DND-41 (cell line): ENCODE results near the gene EIF4EBP3.

Experiments used
- ATAC-seq: fragments of 200-7000 bp; cut with Tn5 transposase; 3 replicates; pipeline ENCODE4 v1.9.1; 2021; ENCODE audit warnings: low read depth; ENCODE audit not compliant: insufficient read depth
- DNase-seq: peaks from one replicate; pipeline ENCODE4 v3.0.0-alpha.2; 2020
- H2AFZ ChIP-seq: 2 replicates; pipeline ENCODE4 v1.6.0; 2012; ENCODE audit warnings: low read depth, low read length
- H3K27ac ChIP-seq: 2 replicates; pipeline ENCODE4 v1.5.1; 2012; ENCODE audit warnings: low read length, inconsistent platforms
- H3K27me3 ChIP-seq: fragments of 200-600 bp; sonication (generic); 2 replicates; pipeline ENCODE4 v1.6.0; 2012; ENCODE audit warnings: low read length, mild to moderate bottlenecking, inconsistent platforms; ENCODE audit not compliant: insufficient read depth, poor library complexity
- H3K36me3 ChIP-seq: 2 replicates; pipeline ENCODE4 v1.5.1; 2012; ENCODE audit warnings: low read length, inconsistent platforms; ENCODE audit not compliant: insufficient read depth
- H3K4me1 ChIP-seq: 2 replicates; pipeline ENCODE4 v1.5.1; 2012; ENCODE audit warnings: mild to moderate bottlenecking, low read length; ENCODE audit not compliant: insufficient read depth
- H3K4me2 ChIP-seq: 2 replicates; pipeline ENCODE4 v1.6.0; 2012; ENCODE audit warnings: mild to moderate bottlenecking, moderate library complexity, low read length, inconsistent platforms; ENCODE audit not compliant: insufficient read depth
- H3K4me3 ChIP-seq, 2 experiments: fragments of 200-600 bp in 1 of 2; shearing (Covaris generic) in 1 of 2; 2 replicates each; pipeline ENCODE4 v1.5.1; 2012 to 2016; ENCODE audit warnings: inconsistent platforms in 2 of 2, low read length in 2 of 2, mild to moderate bottlenecking in 2 of 2, low read depth in 1 of 2, moderate library complexity in 1 of 2
- H3K79me2 ChIP-seq: 2 replicates; pipeline ENCODE4 v1.6.0; 2012; ENCODE audit warnings: low read length, inconsistent platforms; ENCODE audit not compliant: insufficient read depth
- H3K9ac ChIP-seq: 2 replicates; pipeline ENCODE4 v1.6.0; 2012; ENCODE audit warnings: low read depth, mild to moderate bottlenecking, inconsistent platforms, low read length, moderate library complexity
- H3K9me3 ChIP-seq: 2 replicates; pipeline ENCODE4 v1.5.1; 2012; ENCODE audit warnings: low read length, moderate library complexity, mild to moderate bottlenecking, inconsistent platforms; ENCODE audit not compliant: insufficient read depth, severe bottlenecking
- H4K20me1 ChIP-seq: 2 replicates; pipeline ENCODE4 v1.6.0; 2012; ENCODE audit warnings: low read length; ENCODE audit not compliant: insufficient read depth
- EZH2 ChIP-seq: IDR thresholded peaks from 3 replicates; pipeline ENCODE4 v1.6.1; 2012; ENCODE audit warnings: borderline replicate concordance, low read depth, mild to moderate bottlenecking, moderate library complexity, low read length, inconsistent platforms; ENCODE audit not compliant: severe bottlenecking
- TF ChIP-seq, protein P1 (sequence below): IDR thresholded peaks from 2 replicates; pipeline ENCODE4 v1.5.1; 2012; ENCODE audit warnings: borderline replicate concordance, low read length, moderate library complexity, mild to moderate bottlenecking; ENCODE audit not compliant: poor library complexity, severe bottlenecking; ENCODE audit errors: extremely low read depth

The EIF4EBP3 gene

DNA sequence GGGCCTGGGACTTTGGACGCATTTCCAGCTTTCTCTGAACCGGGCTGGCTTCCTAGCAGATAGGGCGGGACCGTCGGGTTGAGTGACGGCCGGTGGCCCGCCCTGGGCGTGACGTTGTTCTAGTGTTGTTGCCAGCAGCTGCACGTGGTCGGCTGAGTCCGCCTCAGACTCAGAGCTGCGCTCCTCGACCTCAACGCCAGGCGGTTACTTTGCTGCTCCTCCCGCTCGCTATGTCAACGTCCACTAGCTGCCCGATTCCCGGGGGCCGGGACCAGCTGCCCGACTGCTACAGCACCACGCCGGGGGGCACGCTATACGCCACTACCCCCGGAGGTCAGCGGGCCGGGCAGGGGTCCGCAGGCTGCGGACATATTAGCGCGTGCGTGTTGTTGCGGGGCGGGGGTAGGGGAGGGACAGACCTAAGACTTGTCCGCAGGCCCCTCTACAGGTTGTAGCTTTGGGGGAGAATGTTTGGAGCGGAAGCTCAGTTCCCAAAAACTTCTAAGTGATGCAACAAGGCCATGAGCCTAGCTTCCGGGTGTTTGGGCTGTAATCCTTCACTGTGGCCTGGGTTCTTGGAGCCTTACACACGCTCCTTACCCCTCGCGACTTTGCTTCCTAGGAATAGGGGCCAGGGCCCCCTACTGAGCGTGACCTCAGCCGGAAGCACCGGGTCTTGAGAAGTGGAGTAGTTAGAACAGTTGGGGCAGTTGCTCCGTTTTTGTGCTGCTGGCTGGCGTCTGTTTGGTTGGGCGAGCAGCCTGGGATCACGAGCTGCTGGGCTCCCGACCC is at the start of gene EIF4EBP3:
EIF4EBP3 (plus strand) TSS at position 155 of the 792 bp plus-strand sequence; CDS start at position 231, 76 bp downstream.
- Histone ChIP-seq H3K4me2 (peak within 1 kb of the TSS; percentile 68), H2AFZ (peak within 1 kb of the TSS; percentile 63)
- ATAC-seq: peak; percentile 86

DNA sequence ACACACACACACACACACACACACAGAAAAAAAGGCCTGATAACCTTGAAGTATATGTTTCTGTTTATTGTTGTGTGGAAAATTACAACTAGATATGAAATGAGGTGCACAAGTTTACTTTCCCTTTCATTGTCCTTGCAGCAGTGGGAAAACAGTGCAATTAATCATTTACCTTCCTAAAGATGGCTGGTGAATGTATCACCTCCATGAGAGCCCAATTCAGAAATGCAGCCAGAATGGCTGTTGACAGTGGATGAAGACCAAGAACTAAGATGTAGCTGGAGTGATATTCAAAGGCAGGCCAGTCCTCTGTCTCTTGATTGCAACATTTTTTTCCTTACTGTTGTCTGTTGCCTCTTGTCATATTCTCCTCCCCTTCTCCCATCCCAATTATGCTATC is 49.6 kb upstream of the EIF4EBP3 start:
- Histone ChIP-seq H3K4me2 (no peak overlapping the region), H3K27me3 (no peaks in the 10 kb centered on the region), H3K27ac (no peak overlapping the region), H3K79me2 (0 out of 2 replicates have a peak, but pooled peaks cover 2% of the 10 kb centered on the region), H3K9me3 (no peaks in the 10 kb centered on the region), H3K36me3 (peaks cover 55% of the 10 kb centered on the region), H2AFZ (no peak overlapping the region), H3K4me1 (no peaks in the 10 kb centered on the region), H3K9ac (no peak overlapping the region), H4K20me1 (no peaks in the 10 kb centered on the region), H3K4me3 (no peak overlapping the region)
- TF ChIP-seq EZH2: no peak
- TF ChIP-seq, protein P1, sequence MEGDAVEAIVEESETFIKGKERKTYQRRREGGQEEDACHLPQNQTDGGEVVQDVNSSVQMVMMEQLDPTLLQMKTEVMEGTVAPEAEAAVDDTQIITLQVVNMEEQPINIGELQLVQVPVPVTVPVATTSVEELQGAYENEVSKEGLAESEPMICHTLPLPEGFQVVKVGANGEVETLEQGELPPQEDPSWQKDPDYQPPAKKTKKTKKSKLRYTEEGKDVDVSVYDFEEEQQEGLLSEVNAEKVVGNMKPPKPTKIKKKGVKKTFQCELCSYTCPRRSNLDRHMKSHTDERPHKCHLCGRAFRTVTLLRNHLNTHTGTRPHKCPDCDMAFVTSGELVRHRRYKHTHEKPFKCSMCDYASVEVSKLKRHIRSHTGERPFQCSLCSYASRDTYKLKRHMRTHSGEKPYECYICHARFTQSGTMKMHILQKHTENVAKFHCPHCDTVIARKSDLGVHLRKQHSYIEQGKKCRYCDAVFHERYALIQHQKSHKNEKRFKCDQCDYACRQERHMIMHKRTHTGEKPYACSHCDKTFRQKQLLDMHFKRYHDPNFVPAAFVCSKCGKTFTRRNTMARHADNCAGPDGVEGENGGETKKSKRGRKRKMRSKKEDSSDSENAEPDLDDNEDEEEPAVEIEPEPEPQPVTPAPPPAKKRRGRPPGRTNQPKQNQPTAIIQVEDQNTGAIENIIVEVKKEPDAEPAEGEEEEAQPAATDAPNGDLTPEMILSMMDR: no peak
- DNase-seq: no peak
- ATAC-seq: no peak

More for the DNA sequence above, at the start of gene EIF4EBP3:
- H3K27me3 ChIP-seq: no peaks in the 10 kb centered on the region
- H3K4me3 ChIP-seq: peak within 1 kb of the TSS; percentile 9 to 57; a peak in 3 of 4 replicates
- H3K27ac ChIP-seq: peak within 1 kb of the TSS; percentile 83
- peak; percentile 82 for DNase-seq
- H3K9me3 ChIP-seq: no peaks in the 10 kb centered on the region
- H3K79me2 ChIP-seq: peaks cover 13% of the 10 kb centered on the region
- TF ChIP-seq, protein P1: peak; percentile 51
- TF ChIP-seq EZH2: no peak
- H4K20me1 ChIP-seq: peaks cover 8% of the 10 kb centered on the region; the same call in 1 of the 2 replicates
- peaks cover 59% of the 10 kb centered on the region for H3K36me3 ChIP-seq
- H3K9ac ChIP-seq: peak within 1 kb of the TSS; percentile 74
- peaks cover 33% of the 10 kb centered on the region for H3K4me1 ChIP-seq

DNA sequence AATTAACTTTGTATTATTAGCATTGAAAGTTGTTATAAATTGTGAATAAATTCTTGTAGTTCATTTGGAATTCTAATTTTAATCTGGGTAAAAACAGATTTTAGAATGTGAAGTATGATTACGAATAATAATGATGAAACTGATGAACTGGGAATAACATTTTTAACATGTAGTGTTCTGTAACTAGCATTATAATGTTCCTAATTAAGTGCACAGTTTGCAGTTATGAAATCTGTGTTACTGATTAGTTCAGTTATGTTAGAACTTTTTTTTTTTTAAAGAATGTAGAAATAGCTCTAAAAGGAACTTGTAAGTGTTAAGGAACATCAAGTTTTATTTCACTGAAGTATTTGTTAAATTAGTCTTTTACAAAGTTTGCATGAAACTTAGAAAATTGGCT is 48.9 kb upstream of the EIF4EBP3 start:
- no peak for DNase-seq

More for the DNA sequence above, 48.9 kb upstream of the EIF4EBP3 start:
- 0 out of 2 replicates have a peak, but pooled peaks cover 2% of the 10 kb centered on the region for H3K79me2 ChIP-seq
- H2AFZ ChIP-seq: no peak overlapping the region
- H3K4me2 ChIP-seq: no peak overlapping the region
- no peak overlapping the region for H3K4me3 ChIP-seq
- H3K36me3 ChIP-seq: peaks cover 54% of the 10 kb centered on the region
- H3K27ac ChIP-seq: no peak overlapping the region
- no peaks in the 10 kb centered on the region for H3K9me3 ChIP-seq
- TF ChIP-seq, protein P1: no peak
- no peak for TF ChIP-seq EZH2
- no peak for ATAC-seq
- H4K20me1 ChIP-seq: no peaks in the 10 kb centered on the region
- H3K27me3 ChIP-seq: no peaks in the 10 kb centered on the region
- H3K9ac ChIP-seq: no peak overlapping the region
- no peaks in the 10 kb centered on the region for H3K4me1 ChIP-seq
